IPS-NIHi11 (cell line): ENCODE measurements around the gene HAUS7.

Experiments
- DNase-seq: peaks from one replicate; pipeline ENCODE4 v3.0.0; 2012; ENCODE audit warnings: mixed read lengths, low spot score

Gene HAUS7

GRCh38 chrX:153476666-153477363 lies 6.4 kb upstream of the HAUS7 start:
- DNase-seq, result no peak

- no peak for DNase-seq
Measured at GRCh38 chrX:153475751-153476281, 5.4 kb upstream of the HAUS7 start.

- DNase-seq, result no peak
Measured at GRCh38 chrX:153475271-153475670, 4.9 kb upstream of the HAUS7 start.

- peak; percentile 47 for DNase-seq
Measured at GRCh38 chrX:153474718-153475117, 4.3 kb upstream of the HAUS7 start.

GRCh38 chrX:153474266-153474665 lies 3.9 kb upstream of the HAUS7 start:
- DNase-seq, result no peak

- no peak for DNase-seq
Measured at GRCh38 chrX:153473126-153473525, 2.8 kb upstream of the HAUS7 start.

GRCh38 chrX:153471663-153472280 lies 1.4 kb upstream of the HAUS7 start:
- no peak for DNase-seq

GRCh38 chrX:153469811-153470410 lies 465 bp downstream of the HAUS7 start:
- DNase-seq, result peak; percentile 53

GRCh38 chrX:153468008-153468580 lies 2.3 kb downstream of the HAUS7 start:
- no peak for DNase-seq

GRCh38 chrX:153465691-153466380 lies 4.5 kb downstream of the HAUS7 start:
- no peak for DNase-seq

- no peak for DNase-seq
Measured at GRCh38 chrX:153464116-153464515, 6.3 kb downstream of the HAUS7 start.

GRCh38 chrX:153463556-153463955 lies 6.8 kb downstream of the HAUS7 start:
- DNase-seq, result no peak

- no peak for DNase-seq
Measured at GRCh38 chrX:153463031-153463430, 7.3 kb downstream of the HAUS7 start.

GRCh38 chrX:153462291-153462690 lies 8.1 kb downstream of the HAUS7 start:
- no peak for DNase-seq

GRCh38 chrX:153460826-153461225 lies 9.6 kb downstream of the HAUS7 start:
- DNase-seq, result peak; percentile 68

- DNase-seq, result no peak
Measured at GRCh38 chrX:153459986-153460385, 10.4 kb downstream of the HAUS7 start.

- no peak for DNase-seq
Measured at GRCh38 chrX:153458476-153458875, 11.9 kb downstream of the HAUS7 start.

- DNase-seq, result no peak
Measured at GRCh38 chrX:153457827-153458466, 12.4 kb downstream of the HAUS7 start.

- DNase-seq, result no peak
Measured at GRCh38 chrX:153457136-153457825, 13.1 kb downstream of the HAUS7 start.

GRCh38 chrX:153456704-153457103 lies 13.7 kb downstream of the HAUS7 start:
- DNase-seq, result no peak

GRCh38 chrX:153456161-153456560 lies 14.2 kb downstream of the HAUS7 start:
- DNase-seq, result no peak
